H1 (cell line): ENCODE measurements around the gene PHLPP1. TPM values are rescaled to one million over a fixed set of nuclear protein-coding genes. Genes with fewer than 3 reads are reported as not detected.

Source experiments
- CTCF ChIP-seq, 3 experiments: IDR thresholded peaks; 1 replicate in 2 of 3; 2 replicates in 1 of 3; pipeline versions ENCODE4 v1.5.1 to v1.6.1; 2011; ENCODE audit warnings: low read length in 3 of 3, mild to moderate bottlenecking in 3 of 3, inconsistent platforms in 2 of 3, low read depth in 1 of 3, moderate library complexity in 1 of 3; ENCODE audit not compliant: insufficient read depth in 1 of 3; ENCODE audit errors: control extremely low read depth in 1 of 3
- POU5F1 ChIP-seq: IDR thresholded peaks from 2 replicates; pipeline ENCODE4 v1.6.1; 2011; ENCODE audit warnings: low read depth, mild to moderate bottlenecking, low read length, moderate library complexity
- SRF ChIP-seq: IDR thresholded peaks from 2 replicates; pipeline ENCODE4 v1.6.1; 2011; ENCODE audit warnings: mild to moderate bottlenecking, low read depth, low read length, moderate library complexity
- polyA plus RNA-seq, 7 experiments: library from polyadenylated mRNA; depleted of rRNA in 3 of 7; stranded (reverse) in 5 of 7; unstranded in 2 of 7; fragments of >200 nt in 5 of 7; fragments of 200-250 nt in 2 of 7; gene quantifications; 1 replicate in 5 of 7; 2 replicates in 1 of 7; 4 replicates in 1 of 7; pipeline versions ENCODE4 v1.2.1 to v1.2.3, GENCODE V29; 2011 to 2013; ENCODE audit warnings: missing spikeins in 2 of 7, mixed read lengths in 2 of 7
- total RNA-seq: library from RNA; stranded (reverse); fragmentation: NEBNext Ultra II Directional; extraction: Animal tissue kit (Norgen Biotek cat#: 25700); gene quantifications from 2 replicates; pipeline ENCODE4 v1.2.1, GENCODE V29; 2021

PHLPP1 gene
- total and polyA plus RNA-seq, 2 of the 8 experiments (the other 6 are each of a cell fraction or from before 2014, with no cell fraction given), result 28.0 to 66.3 TPM

GRCh38 chr18:62986490-62986889 lies 271.1 kb downstream of the PHLPP1 start (continued):
- no peak for TF ChIP-seq CTCF (IDR thresholded peaks at IDR 0.05; ENCODE audit: control extremely low read depth in 1 of 3, insufficient read depth in 1 of 3, low read depth in 1 of 3, low read length in 3 of 3)
- no peak for TF ChIP-seq SRF
- TF ChIP-seq POU5F1, result no peak
